MCF 10A (cell line): ENCODE results near the gene NFATC4. TPM values are rescaled to one million over a fixed set of nuclear protein-coding genes. Genes with fewer than 3 reads are reported as not detected.
"Not testable (repeated sequence)": the region's sequence is repeated elsewhere in the genome, so short reads cannot be mapped to it uniquely, and the experiment has no call there.

Source experiments
- BruUV-seq: library from RNA; stranded (reverse); fragments of 400-500 nt; replicated peaks from 2 replicates; lab custom pipeline; 2021; lab: Mats Ljungman, UMichigan
- CTCF ChIA-PET: fragments of 300-600 bp; sonication (Branson Sonifier 250); formaldehyde crosslinking; extraction: SDS; loops from one replicate; lab custom pipeline; 2021; ENCODE audit warnings: antibody characterized with exemption, inconsistent platforms; lab: Yijun Ruan, JAX
- POLR2A ChIA-PET: fragments of 300-600, 350-650 bp; sonication (Branson Sonifier 250); formaldehyde crosslinking; extraction: SDS; loops from one replicate; lab custom pipeline; 2020; ENCODE audit warnings: antibody characterized with exemption, inconsistent platforms; lab: Yijun Ruan, JAX
- DNase-seq: peaks from one replicate; pipeline ENCODE4 v3.0.0-alpha.2; 2018; ENCODE audit not compliant: unreplicated experiment
- H3K27ac Mint-ChIP-seq: one replicate; pipeline ENCODE4 v1.8.0; 2022; ENCODE audit warnings: mild to moderate bottlenecking, low read depth, mixed read lengths; ENCODE audit not compliant: unreplicated experiment
- H3K27me3 Mint-ChIP-seq: one replicate; pipeline ENCODE4 v1.8.0; 2022; ENCODE audit warnings: mixed read lengths; ENCODE audit not compliant: insufficient read depth, unreplicated experiment
- H3K36me3 Mint-ChIP-seq: one replicate; pipeline ENCODE4 v1.8.0; 2022; ENCODE audit warnings: mild to moderate bottlenecking, moderate library complexity, mixed read lengths; ENCODE audit not compliant: insufficient read depth, unreplicated experiment
- H3K4me1 Mint-ChIP-seq: one replicate; pipeline ENCODE4 v1.8.0; 2022; ENCODE audit warnings: mixed read lengths; ENCODE audit not compliant: insufficient read depth, unreplicated experiment
- H3K4me3 Mint-ChIP-seq: one replicate; pipeline ENCODE4 v1.8.0; 2022; ENCODE audit warnings: mild to moderate bottlenecking, moderate library complexity, mixed read lengths; ENCODE audit not compliant: unreplicated experiment
- H3K9me3 Mint-ChIP-seq: one replicate; pipeline ENCODE4 v1.8.0; 2022; ENCODE audit warnings: mixed read lengths; ENCODE audit not compliant: unreplicated experiment
- CTCF ChIP-seq: fragments of 200-600 bp; IDR thresholded peaks from one replicate; pipeline ENCODE4 v1.8.0; 2022; ENCODE audit warnings: antibody characterized with exemption, mild to moderate bottlenecking; ENCODE audit not compliant: unreplicated experiment
- intact Hi-C: fragments of 100-400 bp; cut with micrococcal nuclease; formaldehyde crosslinking; loops from 2 replicates; pipeline ENCODE4 v1.14.1; 2022
- total RNA-seq: library from RNA; stranded (reverse); gene quantifications from 2 replicates; pipeline ENCODE4 v1.2.3, GENCODE V29; 2022

NFATC4 gene
- total RNA-seq, 1 experiment from 2014 or later, result 0.23 TPM

GRCh38 chr14:24349742-24350141 is 18.2 kb upstream of the NFATC4 start:
- POLR2A ChIA-PET, result interaction anchor here (0.8 to 3.0 kb wide), 2 partner anchors 86 to 93 kb away, joined by 3 to 11 read pairs; partner anchors contain the start of gene SDR39U1
- no TSS peak for BruUV-seq
- no peaks in the 10 kb centered on the region for H3K9me3 Mint-ChIP-seq
- H3K27me3 Mint-ChIP-seq, result peaks cover 16% of the 10 kb centered on the region
- intact Hi-C loops, result no loop called here
- H3K27ac Mint-ChIP-seq, result no peak overlapping the region
- no peak for TF ChIP-seq CTCF
- H3K4me3 Mint-ChIP-seq, result no peak overlapping the region
- DNase-seq, result no peak
- CTCF ChIA-PET, result interaction anchor here (0.6 to 5.6 kb wide), 9 partner anchors 10 to 82 kb away, joined by 3 to 40 read pairs (median 4); partner anchors contain the start of gene ADCY4
- no peaks in the 10 kb centered on the region for H3K36me3 Mint-ChIP-seq
- peaks cover 18% of the 10 kb centered on the region for H3K4me1 Mint-ChIP-seq

GRCh38 chr14:24351517-24351916 is 16.5 kb upstream of the NFATC4 start:
- H3K36me3 Mint-ChIP-seq, result no peaks in the 10 kb centered on the region
- TF ChIP-seq CTCF, result no peak
- peaks cover 16% of the 10 kb centered on the region for H3K27me3 Mint-ChIP-seq
- H3K4me1 Mint-ChIP-seq, result peaks cover 18% of the 10 kb centered on the region
- ChIA-PET POLR2A (interaction anchor here (1.0 to 3.5 kb wide), 6 partner anchors 11 to 91 kb away, joined by 3 to 16 read pairs (median 8); partner anchors contain the start of genes CBLN3, KHNYN and SDR39U1), CTCF (interaction anchor here (0.7 to 5.6 kb wide), 13 partner anchors 10 to 86 kb away, joined by 3 to 40 read pairs (median 5); partner anchors contain the start of gene ADCY4)
- H3K9me3 Mint-ChIP-seq, result no peaks in the 10 kb centered on the region
- H3K27ac Mint-ChIP-seq, result no peak overlapping the region
- DNase-seq, result peak; percentile 45
- H3K4me3 Mint-ChIP-seq, result no peak overlapping the region
- no TSS peak for BruUV-seq
- intact Hi-C loops, result no loop called here

GRCh38 chr14:24353559-24354481 is 14.2 kb upstream of the NFATC4 start:
- Mint-ChIP-seq H3K4me1 (peaks cover 18% of the 10 kb centered on the region), H3K27me3 (peaks cover 16% of the 10 kb centered on the region), H3K4me3 (no peak overlapping the region), H3K36me3 (no peaks in the 10 kb centered on the region), H3K9me3 (no peaks in the 10 kb centered on the region), H3K27ac (peak overlapping the region; percentile 52)
- intact Hi-C loops, result no loop called here
- BruUV-seq, result no TSS peak
- CTCF ChIA-PET, result interaction anchor here (1.2 to 5.6 kb wide), 4 partner anchors 8 to 77 kb away, joined by 3 to 36 read pairs (median 10); no protein-coding TSS in a partner anchor
- no peak for TF ChIP-seq CTCF
- POLR2A ChIA-PET, result interaction anchor here (3.5 kb wide), 1 partner anchor 77 kb away, joined by 16 read pairs; the partner anchor contains the start of genes CBLN3 and KHNYN
- peak; percentile 56 for DNase-seq

- BruUV-seq, H3K9me3 Mint-ChIP-seq, H3K36me3 Mint-ChIP-seq, H3K4me3 Mint-ChIP-seq, intact Hi-C loops, DNase-seq: not testable (repeated sequence)
- H3K27ac Mint-ChIP-seq, result peak overlapping the region; percentile 52
- H3K27me3 Mint-ChIP-seq, result peaks cover 10% of the 10 kb centered on the region
- ChIA-PET POLR2A (interaction anchor here (1.3 kb wide), 1 partner anchor 11 kb away, joined by 4 read pairs; no protein-coding TSS in a partner anchor), CTCF (interaction anchor here (1.7 to 5.6 kb wide), 2 partner anchors 21 to 77 kb away, joined by 6 to 36 read pairs; no protein-coding TSS in a partner anchor)
- H3K4me1 Mint-ChIP-seq, result peaks cover 18% of the 10 kb centered on the region
Observed at GRCh38 chr14:24354482-24354825, 13.5 kb upstream of the NFATC4 start.
